ENCODE data around the gene DLG5.

Gene DLG5

GRCh38 chr10:77927402-77928246, 1.1 kb upstream of the DLG5 start:
- no peak for TF ChIP-seq CTCF (IDR thresholded peaks at IDR 0.05; ENCODE audit: insufficient read depth, low read length, missing control alignments)
- DNase-seq (ENCODE audit: low read depth, low spot score): no peak
- peak overlapping the region; percentile 80 for H3K4me3 ChIP-seq (ENCODE audit: low read depth, low read length)
- ChIA-PET CTCF (interaction anchor here (0.8 to 1.3 kb wide), 2 partner anchors 9 to 18 kb away, joined by 3 read pairs; no protein-coding TSS in a partner anchor), POLR2A (interaction anchor here (1.5 kb wide), 2 partner anchors 11 to 54 kb away, joined by 3 read pairs; no protein-coding TSS in a partner anchor)

- DNase-seq (ENCODE audit: low read depth, low spot score): no peak
- no peak for TF ChIP-seq CTCF (IDR thresholded peaks at IDR 0.05; ENCODE audit: insufficient read depth, low read length, missing control alignments)
- ChIA-PET CTCF (interaction anchor here (0.9 to 2.6 kb wide), 6 partner anchors 12 to 104 kb away, joined by 3 to 8 read pairs (median 4); no protein-coding TSS in a partner anchor), POLR2A (interaction anchor here (0.7 to 1.5 kb wide), 5 partner anchors 13 to 58 kb away, joined by 3 to 7 read pairs (median 3); no protein-coding TSS in a partner anchor)
- peak overlapping the region; percentile 80 for H3K4me3 ChIP-seq (ENCODE audit: low read depth, low read length)
These were observed 575 bp downstream of the DLG5 start for GRCh38 chr10:77925795-77926565.

GRCh38 chr10:77925410-77925794, 1.2 kb downstream of the DLG5 start:
- TF ChIP-seq CTCF (IDR thresholded peaks at IDR 0.05; ENCODE audit: insufficient read depth, low read length, missing control alignments): no peak
- DNase-seq (ENCODE audit: low read depth, low spot score): no peak
- CTCF ChIA-PET: interaction anchor here (0.9 to 2.6 kb wide), 8 partner anchors 10 to 104 kb away, joined by 3 to 8 read pairs (median 4); no protein-coding TSS in a partner anchor
- H3K4me3 ChIP-seq (ENCODE audit: low read depth, low read length): peak overlapping the region; percentile 80
- POLR2A ChIA-PET: interaction anchor here (0.7 to 1.5 kb wide), 3 partner anchors 16 to 19 kb away, joined by 3 to 7 read pairs (median 5); no protein-coding TSS in a partner anchor

GRCh38 chr10:77922566-77923179, 3.9 kb downstream of the DLG5 start:
- CTCF ChIA-PET: interaction anchor here (1.7 kb wide), 1 partner anchor 75 kb away, joined by 5 read pairs; no protein-coding TSS in a partner anchor
- H3K4me3 ChIP-seq (ENCODE audit: low read depth, low read length): no peak overlapping the region
- TF ChIP-seq CTCF (IDR thresholded peaks at IDR 0.05; ENCODE audit: insufficient read depth, low read length, missing control alignments): no peak
- no peak for DNase-seq (ENCODE audit: low read depth, low spot score)
- POLR2A ChIA-PET: no interaction called here

GRCh38 chr10:77922055-77922454, 4.5 kb downstream of the DLG5 start:
- TF ChIP-seq CTCF (IDR thresholded peaks at IDR 0.05; ENCODE audit: insufficient read depth, low read length, missing control alignments): no peak
- no peak overlapping the region for H3K4me3 ChIP-seq (ENCODE audit: low read depth, low read length)
- ChIA-PET POLR2A (no interaction called here), CTCF (no interaction called here)
- no peak for DNase-seq (ENCODE audit: low read depth, low spot score)
